ENCODE data around the gene NFAM1. TPM values are rescaled to one million over a fixed set of nuclear protein-coding genes. Genes with fewer than 3 reads are reported as not detected.

Gene NFAM1
- total and polyA plus RNA-seq, 2 experiments from 2014 or later = 0.53 to 1.0 TPM

DNA sequence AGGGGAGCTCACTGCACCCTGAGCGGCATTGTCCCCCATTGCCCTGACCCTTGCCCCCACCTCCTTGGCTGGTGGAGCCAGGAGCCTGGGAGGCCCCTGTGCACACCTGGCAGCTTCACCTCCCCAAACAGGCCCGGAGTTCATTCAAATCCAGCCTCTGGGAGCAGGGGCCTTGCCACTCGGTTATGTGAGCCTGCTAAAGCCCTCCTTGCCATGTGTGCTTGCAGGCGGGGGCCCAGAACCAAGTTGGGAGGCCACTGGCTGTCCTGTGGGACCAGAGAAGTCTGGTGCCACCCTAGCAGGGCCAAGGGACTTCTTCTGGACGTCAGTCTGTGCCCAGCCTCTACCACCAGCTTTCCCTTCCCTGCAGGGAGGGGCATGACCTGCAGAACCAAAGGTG, 48.9 kb downstream of the NFAM1 start:
- no peaks in the 10 kb centered on the region for H3K9me2 ChIP-seq (replicated peaks; ENCODE audit: insufficient read depth)
- H3K9me3 ChIP-seq (ENCODE audit: low read depth) = no peaks in the 10 kb centered on the region
- no peak overlapping the region for H3K4me3 ChIP-seq
- no peaks in the 10 kb centered on the region for H3K79me2 ChIP-seq
- H3K4me2 ChIP-seq = no peak overlapping the region
- no peaks in the 10 kb centered on the region for H3K27me3 ChIP-seq
- TF ChIP-seq, protein P1, sequence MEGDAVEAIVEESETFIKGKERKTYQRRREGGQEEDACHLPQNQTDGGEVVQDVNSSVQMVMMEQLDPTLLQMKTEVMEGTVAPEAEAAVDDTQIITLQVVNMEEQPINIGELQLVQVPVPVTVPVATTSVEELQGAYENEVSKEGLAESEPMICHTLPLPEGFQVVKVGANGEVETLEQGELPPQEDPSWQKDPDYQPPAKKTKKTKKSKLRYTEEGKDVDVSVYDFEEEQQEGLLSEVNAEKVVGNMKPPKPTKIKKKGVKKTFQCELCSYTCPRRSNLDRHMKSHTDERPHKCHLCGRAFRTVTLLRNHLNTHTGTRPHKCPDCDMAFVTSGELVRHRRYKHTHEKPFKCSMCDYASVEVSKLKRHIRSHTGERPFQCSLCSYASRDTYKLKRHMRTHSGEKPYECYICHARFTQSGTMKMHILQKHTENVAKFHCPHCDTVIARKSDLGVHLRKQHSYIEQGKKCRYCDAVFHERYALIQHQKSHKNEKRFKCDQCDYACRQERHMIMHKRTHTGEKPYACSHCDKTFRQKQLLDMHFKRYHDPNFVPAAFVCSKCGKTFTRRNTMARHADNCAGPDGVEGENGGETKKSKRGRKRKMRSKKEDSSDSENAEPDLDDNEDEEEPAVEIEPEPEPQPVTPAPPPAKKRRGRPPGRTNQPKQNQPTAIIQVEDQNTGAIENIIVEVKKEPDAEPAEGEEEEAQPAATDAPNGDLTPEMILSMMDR (IDR thresholded peaks at IDR 0.05; ENCODE audit: poor library complexity) = no peak
- TF ChIP-seq EZH2 (IDR thresholded peaks at IDR 0.05; ENCODE audit: borderline replicate concordance) = no peak
- no peak for TF ChIP-seq EZH2phosphoT487 (IDR thresholded peaks at IDR 0.05; ENCODE audit: low read depth, severe bottlenecking, unreplicated experiment)
- peaks cover 15% of the 10 kb centered on the region for H3K4me1 ChIP-seq (ENCODE audit: insufficient read depth)
- H2AFZ ChIP-seq = no peak overlapping the region
- no peaks in the 10 kb centered on the region for H4K20me1 ChIP-seq (ENCODE audit: insufficient read depth, poor library complexity, severe bottlenecking)
- 89% methylated on average over 5 of the region's 5 CpGs for WGBS (ENCODE audit: low lambda C conversion rate, missing lambda C conversion rate)
- no peak for DNase-seq (ENCODE audit: low spot score)
- H3K27ac ChIP-seq = no peak overlapping the region
- no peaks in the 10 kb centered on the region for H3K36me3 ChIP-seq (replicated peaks; ENCODE audit: insufficient read depth, low read depth)

DNA sequence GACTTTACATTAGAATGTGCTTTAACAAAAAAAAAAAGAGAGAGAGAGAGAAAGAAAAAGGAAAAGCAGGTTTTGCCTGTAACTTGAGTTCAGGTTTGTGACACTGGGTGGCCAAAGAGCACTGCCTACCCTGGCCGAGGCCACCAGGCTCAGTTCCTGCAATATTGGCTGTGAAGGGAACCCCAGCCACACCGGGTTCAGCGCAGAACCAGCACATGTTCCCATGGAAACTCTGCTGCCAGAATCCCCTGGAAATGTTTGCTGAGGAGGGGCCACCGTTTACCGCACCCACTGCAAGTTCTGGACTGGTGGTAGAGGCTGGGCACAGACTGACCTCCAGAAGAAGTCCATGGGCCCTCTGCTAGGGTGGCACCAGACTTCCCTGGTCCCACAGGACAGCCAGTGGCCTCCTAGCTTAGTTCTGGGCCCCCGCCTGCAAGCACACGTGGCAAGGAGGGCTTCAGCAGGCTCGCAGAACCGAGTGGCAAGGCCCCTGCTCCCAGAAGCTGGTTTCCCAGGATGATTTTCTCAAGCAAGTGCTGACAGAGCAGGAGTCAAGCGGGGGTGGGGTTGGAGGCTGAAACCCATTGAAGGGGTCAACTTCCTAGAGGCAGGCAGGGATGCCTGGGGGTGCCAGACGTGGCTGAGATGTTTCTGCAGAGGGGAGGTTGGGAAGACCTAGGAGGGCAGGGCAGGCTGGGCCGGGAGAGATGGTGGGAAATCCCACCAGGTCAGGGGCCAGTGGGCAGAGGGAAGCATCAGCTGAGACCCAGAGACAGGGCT, 51.2 kb downstream of the NFAM1 start:
- Histone ChIP-seq H3K4me1 (ENCODE audit: insufficient read depth) (peaks cover 25% of the 10 kb centered on the region), H3K9me2 (replicated peaks; ENCODE audit: insufficient read depth) (no peaks in the 10 kb centered on the region), H3K9me3 (ENCODE audit: low read depth) (no peaks in the 10 kb centered on the region), H3K4me2 (no peak overlapping the region), H3K27ac (no peak overlapping the region), H2AFZ (no peak overlapping the region), H4K20me1 (ENCODE audit: insufficient read depth, poor library complexity, severe bottlenecking) (no peaks in the 10 kb centered on the region), H3K4me3 (no peak overlapping the region), H3K27me3 (no peaks in the 10 kb centered on the region), H3K79me2 (no peaks in the 10 kb centered on the region), H3K36me3 (replicated peaks; ENCODE audit: insufficient read depth, low read depth) (no peaks in the 10 kb centered on the region)
- WGBS (ENCODE audit: low lambda C conversion rate, missing lambda C conversion rate) = 67% methylated on average over 12 of the region's 12 CpGs
- DNase-seq (ENCODE audit: low spot score) = no peak
- TF ChIP-seq EZH2 (IDR thresholded peaks at IDR 0.05; ENCODE audit: borderline replicate concordance) = no peak
- no peak for TF ChIP-seq EZH2phosphoT487 (IDR thresholded peaks at IDR 0.05; ENCODE audit: low read depth, severe bottlenecking, unreplicated experiment)
- TF ChIP-seq, protein P1 (IDR thresholded peaks at IDR 0.05; ENCODE audit: poor library complexity) = no peak

DNA sequence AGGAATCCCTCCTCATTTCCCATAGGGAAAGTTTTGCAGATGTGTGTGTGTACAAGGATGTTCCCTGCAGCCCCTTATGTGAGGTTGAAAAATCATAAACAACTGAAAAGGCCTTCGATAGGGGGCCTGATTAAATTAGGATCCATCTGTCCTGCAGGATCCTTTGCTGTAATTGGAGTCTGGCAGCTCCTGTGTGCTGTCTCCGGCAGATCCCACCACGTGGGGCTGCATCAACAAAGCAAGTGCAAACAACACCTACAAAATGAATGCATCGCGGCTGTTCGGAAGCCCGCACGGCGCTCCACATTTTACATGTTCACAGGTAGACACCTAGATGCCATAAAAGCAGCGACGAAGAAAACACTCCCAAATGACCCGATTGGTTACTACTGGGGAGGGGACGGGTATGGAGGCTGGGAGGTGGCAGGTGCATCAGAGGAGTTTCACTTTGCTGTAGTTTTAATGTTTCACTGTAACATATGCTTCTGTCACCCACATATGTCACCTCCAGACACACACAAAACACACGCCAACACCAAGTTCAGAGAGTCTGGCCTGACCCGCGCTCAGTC, 52.2 kb downstream of the NFAM1 start:
- no peak for DNase-seq (ENCODE audit: low spot score)
- WGBS (ENCODE audit: low lambda C conversion rate, missing lambda C conversion rate) = 68% methylated on average over 16 of the region's 16 CpGs
- Histone ChIP-seq H2AFZ (no peak overlapping the region), H3K27me3 (no peaks in the 10 kb centered on the region), H3K36me3 (replicated peaks; ENCODE audit: insufficient read depth, low read depth) (no peaks in the 10 kb centered on the region), H3K4me3 (no peak overlapping the region), H4K20me1 (ENCODE audit: insufficient read depth, poor library complexity, severe bottlenecking) (no peaks in the 10 kb centered on the region), H3K9me2 (replicated peaks; ENCODE audit: insufficient read depth) (no peaks in the 10 kb centered on the region), H3K9me3 (ENCODE audit: low read depth) (no peaks in the 10 kb centered on the region), H3K4me2 (no peak overlapping the region), H3K27ac (no peak overlapping the region), H3K4me1 (ENCODE audit: insufficient read depth) (peaks cover 25% of the 10 kb centered on the region), H3K79me2 (no peaks in the 10 kb centered on the region)
- no peak for TF ChIP-seq EZH2 (IDR thresholded peaks at IDR 0.05; ENCODE audit: borderline replicate concordance)
- no peak for TF ChIP-seq EZH2phosphoT487 (IDR thresholded peaks at IDR 0.05; ENCODE audit: low read depth, severe bottlenecking, unreplicated experiment)
